IMR-90 (cell line): ENCODE results near the gene TAF11L12.
"Not testable (repeated sequence)": the region's sequence is repeated elsewhere in the genome, so short reads cannot be mapped to it uniquely, and the experiment has no call there.

Source experiments
- BHLHE40 ChIP-seq: fragments of 150-350 bp; IDR thresholded peaks from 2 replicates; pipeline ENCODE4 v1.6.1; 2016; ENCODE audit warnings: mild to moderate bottlenecking, low read depth, low read length
- CEBPB ChIP-seq: IDR thresholded peaks from 2 replicates; pipeline ENCODE4 v1.6.1; 2012; ENCODE audit warnings: low read depth, low read length, improper control_type of control experiment
- CHD1 ChIP-seq: IDR thresholded peaks from 2 replicates; pipeline ENCODE4 v1.6.1; 2012; ENCODE audit warnings: low read depth, low read length, improper control_type of control experiment
- ELK1 ChIP-seq: fragments of 150-350 bp; IDR thresholded peaks from 2 replicates; pipeline ENCODE4 v1.6.1; 2016; ENCODE audit warnings: low read depth, mild to moderate bottlenecking, low read length, moderate library complexity, borderline replicate concordance
- FOS ChIP-seq: fragments of 150-350 bp; IDR thresholded peaks from 2 replicates; pipeline ENCODE4 v1.6.1; 2016; ENCODE audit warnings: low read depth, low read length
- MAZ ChIP-seq: IDR thresholded peaks from 2 replicates; pipeline ENCODE4 v1.6.1; 2012; ENCODE audit warnings: low read depth, mild to moderate bottlenecking, low read length, improper control_type of control experiment, moderate library complexity, borderline replicate concordance
- MXI1 ChIP-seq: IDR thresholded peaks from 2 replicates; pipeline ENCODE4 v1.6.1; 2012; ENCODE audit warnings: low read depth, mild to moderate bottlenecking, low read length, moderate library complexity, borderline replicate concordance
- POLR2A ChIP-seq: IDR thresholded peaks from 2 replicates; pipeline ENCODE4 v1.6.1; 2012; ENCODE audit warnings: mild to moderate bottlenecking, low read depth, low read length
- RAD21 ChIP-seq: IDR thresholded peaks from 2 replicates; pipeline ENCODE4 v1.6.1; 2012; ENCODE audit warnings: low read length, improper control_type of control experiment
- RCOR1 ChIP-seq: IDR thresholded peaks from 2 replicates; pipeline ENCODE4 v1.6.1; 2012; ENCODE audit warnings: mild to moderate bottlenecking, low read length, improper control_type of control experiment; ENCODE audit not compliant: insufficient replicate concordance
- RFX5 ChIP-seq: IDR thresholded peaks from 2 replicates; pipeline ENCODE4 v1.8.0; 2012; ENCODE audit warnings: low read depth, mild to moderate bottlenecking, low read length, moderate library complexity
- SMC3 ChIP-seq: fragments of 150-350 bp; IDR thresholded peaks from 2 replicates; pipeline ENCODE4 v1.6.1; 2016; ENCODE audit warnings: low read depth, mild to moderate bottlenecking, antibody characterized with exemption, low read length, moderate library complexity
- TF ChIP-seq, protein P1 (sequence below): conservative IDR thresholded peaks from 2 replicates; pipeline ENCODE4 v1.5.1; 2012; ENCODE audit warnings: mild to moderate bottlenecking, low read depth, low read length, improper control_type of control experiment
- TF ChIP-seq, protein P2 (sequence below): fragments of 150-350 bp; IDR thresholded peaks from 2 replicates; pipeline ENCODE4 v1.6.1; 2017; ENCODE audit warnings: mild to moderate bottlenecking, antibody characterized with exemption, low read length, low read depth

- TF ChIP-seq, protein P1, sequence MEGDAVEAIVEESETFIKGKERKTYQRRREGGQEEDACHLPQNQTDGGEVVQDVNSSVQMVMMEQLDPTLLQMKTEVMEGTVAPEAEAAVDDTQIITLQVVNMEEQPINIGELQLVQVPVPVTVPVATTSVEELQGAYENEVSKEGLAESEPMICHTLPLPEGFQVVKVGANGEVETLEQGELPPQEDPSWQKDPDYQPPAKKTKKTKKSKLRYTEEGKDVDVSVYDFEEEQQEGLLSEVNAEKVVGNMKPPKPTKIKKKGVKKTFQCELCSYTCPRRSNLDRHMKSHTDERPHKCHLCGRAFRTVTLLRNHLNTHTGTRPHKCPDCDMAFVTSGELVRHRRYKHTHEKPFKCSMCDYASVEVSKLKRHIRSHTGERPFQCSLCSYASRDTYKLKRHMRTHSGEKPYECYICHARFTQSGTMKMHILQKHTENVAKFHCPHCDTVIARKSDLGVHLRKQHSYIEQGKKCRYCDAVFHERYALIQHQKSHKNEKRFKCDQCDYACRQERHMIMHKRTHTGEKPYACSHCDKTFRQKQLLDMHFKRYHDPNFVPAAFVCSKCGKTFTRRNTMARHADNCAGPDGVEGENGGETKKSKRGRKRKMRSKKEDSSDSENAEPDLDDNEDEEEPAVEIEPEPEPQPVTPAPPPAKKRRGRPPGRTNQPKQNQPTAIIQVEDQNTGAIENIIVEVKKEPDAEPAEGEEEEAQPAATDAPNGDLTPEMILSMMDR: not testable (repeated sequence)
- not testable (repeated sequence) for TF ChIP-seq ELK1, POLR2A, MAZ, RFX5, SMC3, CEBPB, RAD21, RCOR1, FOS, BHLHE40, MXI1, CHD1
- TF ChIP-seq, protein P2, sequence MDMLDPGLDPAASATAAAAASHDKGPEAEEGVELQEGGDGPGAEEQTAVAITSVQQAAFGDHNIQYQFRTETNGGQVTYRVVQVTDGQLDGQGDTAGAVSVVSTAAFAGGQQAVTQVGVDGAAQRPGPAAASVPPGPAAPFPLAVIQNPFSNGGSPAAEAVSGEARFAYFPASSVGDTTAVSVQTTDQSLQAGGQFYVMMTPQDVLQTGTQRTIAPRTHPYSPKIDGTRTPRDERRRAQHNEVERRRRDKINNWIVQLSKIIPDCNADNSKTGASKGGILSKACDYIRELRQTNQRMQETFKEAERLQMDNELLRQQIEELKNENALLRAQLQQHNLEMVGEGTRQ: not testable (repeated sequence)
These were observed 12.5 kb upstream of the TAF11L12 start, which contains the start of gene TAF11L10 for GRCh38 chr5:17597728-17598127.
